Mesodermal cell (in vitro differentiated cells): Measurements from ENCODE around the gene GALR2.

Experiments
- H3K27ac ChIP-seq: 2 replicates; pipeline ENCODE4 v1.7.0; 2013; ENCODE audit warnings: mild to moderate bottlenecking, low read depth, low read length, moderate library complexity; ENCODE audit not compliant: severe bottlenecking
- H3K36me3 ChIP-seq: 2 replicates; pipeline ENCODE4 v1.7.1; 2013; ENCODE audit warnings: mild to moderate bottlenecking, low read length, moderate library complexity; ENCODE audit not compliant: control insufficient read depth, insufficient read depth
- H3K4me1 ChIP-seq: one replicate; pipeline ENCODE4 v1.7.1; 2013; ENCODE audit warnings: mild to moderate bottlenecking, low read length; ENCODE audit not compliant: insufficient read depth, control insufficient read depth, poor library complexity, severe bottlenecking
- H3K4me3 ChIP-seq: 2 replicates; pipeline ENCODE4 v1.7.0; 2013; ENCODE audit warnings: low read length, control low read depth, mild to moderate bottlenecking; ENCODE audit not compliant: insufficient read depth, poor library complexity, severe bottlenecking; ENCODE audit errors: extremely low read depth
- H3K9me3 ChIP-seq: 2 replicates; pipeline ENCODE4 v1.7.1; 2013; ENCODE audit warnings: mild to moderate bottlenecking, low read length, moderate library complexity; ENCODE audit not compliant: control insufficient read depth
- WGBS, 2 experiments: methylation state at CpG; one replicate each; pipeline ENCODE4 v1.1.5; 2013; ENCODE audit warnings: missing lambda C conversion rate in 2 of 2; ENCODE audit not compliant: insufficient coverage in 2 of 2; 5-methylcytosine and 5-hydroxymethylcytosine counted together

Gene GALR2

DNA sequence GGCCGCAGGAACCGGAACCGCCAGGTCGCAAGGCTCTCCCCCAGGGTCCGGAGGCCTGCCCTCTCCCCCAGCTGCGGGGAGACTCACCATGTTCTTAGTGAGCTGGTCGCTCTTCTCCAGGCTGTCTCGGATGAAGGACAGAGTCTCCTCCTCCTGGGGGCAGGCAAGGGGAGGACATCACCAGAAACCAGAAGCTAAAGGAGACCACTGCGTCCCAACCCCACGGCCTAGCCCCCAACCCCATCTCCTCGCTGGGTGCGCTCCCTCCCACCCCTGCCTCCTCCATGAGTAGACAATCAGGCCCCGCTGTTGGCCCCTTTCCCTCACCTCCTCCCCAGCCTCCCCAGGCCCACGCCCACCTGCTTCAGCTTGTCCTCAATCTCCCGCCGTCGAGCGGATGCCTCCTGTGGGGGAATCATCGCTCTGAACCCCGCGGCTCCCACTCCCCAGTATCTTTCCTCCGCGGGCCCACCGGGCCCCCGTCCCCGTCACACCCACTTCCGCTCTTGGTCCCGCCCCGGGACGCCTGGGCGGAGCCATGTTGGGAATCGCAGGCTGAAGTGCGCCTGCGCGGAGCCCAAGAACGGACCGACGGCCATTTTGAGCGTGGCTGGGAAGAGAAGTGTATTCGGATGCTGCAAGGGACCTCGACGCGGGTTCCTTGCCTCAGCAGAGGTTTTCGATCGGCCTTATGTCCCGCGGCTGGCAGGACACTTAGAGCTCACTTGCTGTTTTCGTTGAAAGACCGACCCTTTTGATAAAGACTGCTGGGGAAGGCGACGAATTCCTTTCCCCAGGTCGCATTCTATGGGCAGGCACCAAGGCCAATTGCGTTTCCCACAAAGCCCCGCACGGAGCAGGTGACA is 28.9 kb downstream of the GALR2 start, which contains the start of gene EXOC7:
Gene EXOC7, minus strand, starts transcription at position 514 of the 866 bp plus-strand sequence. Its CDS starts 95 bp downstream, at position 419.
- peak within 1 kb of the TSS; percentile 76 for H3K27ac ChIP-seq
- 8 to 9% methylated on average over 51 to 52 of the region's 55 CpGs for WGBS, 2 experiments

DNA sequence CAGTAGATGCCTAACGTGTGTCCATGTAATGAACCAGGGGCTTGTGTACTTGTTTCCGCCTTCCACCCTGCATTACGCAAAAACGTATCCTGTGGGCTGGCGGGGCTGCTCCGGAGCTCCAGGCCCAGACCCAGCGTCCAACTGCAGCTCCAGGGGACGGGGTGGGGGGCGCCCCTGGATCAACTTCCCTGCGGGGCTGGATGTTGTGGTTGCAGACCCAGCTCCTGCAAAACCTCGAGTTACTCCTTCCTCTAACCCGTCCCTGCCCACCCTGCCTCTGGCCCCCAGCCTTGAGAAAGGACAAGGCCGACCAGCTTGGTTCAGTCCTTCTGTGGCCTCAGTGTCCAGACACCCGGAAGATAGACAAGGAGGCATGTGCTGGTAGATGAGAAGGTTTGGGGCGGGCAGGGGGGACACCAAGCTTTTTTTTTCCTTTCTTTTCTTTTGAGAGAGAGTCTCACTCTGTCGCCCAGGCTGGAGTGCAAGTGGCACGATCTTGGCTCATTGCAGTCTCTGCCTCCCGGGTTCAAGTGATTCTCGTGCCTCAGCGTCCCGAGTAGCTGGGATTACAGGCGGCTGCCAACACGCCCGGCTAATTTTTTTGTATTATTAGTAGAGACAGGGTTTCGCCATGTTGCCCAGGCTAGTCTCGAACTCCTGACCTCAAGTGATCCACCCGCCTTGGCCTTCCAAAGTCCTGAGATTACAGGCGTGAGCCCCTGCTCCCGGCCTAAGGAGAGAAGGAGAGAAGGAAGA is 29.7 kb downstream of the GALR2 start:
- peaks cover 5% of the 10 kb centered on the region for H3K4me1 ChIP-seq
- H3K27ac ChIP-seq: peak overlapping the region; percentile 76
- H3K4me3 ChIP-seq: peak overlapping the region; percentile 85
- H3K9me3 ChIP-seq: no peaks in the 10 kb centered on the region
- peaks cover 31% of the 10 kb centered on the region for H3K36me3 ChIP-seq
- WGBS, 2 experiments: 90 to 92% methylated on average over 19 to 26 of the region's 29 CpGs

More for the DNA sequence above, 28.9 kb downstream of the GALR2 start, which contains the start of gene EXOC7:
- peaks cover 5% of the 10 kb centered on the region for H3K4me1 ChIP-seq
- peak within 1 kb of the TSS; percentile 85 for H3K4me3 ChIP-seq
- H3K9me3 ChIP-seq: no peaks in the 10 kb centered on the region
- H3K36me3 ChIP-seq: peaks cover 39% of the 10 kb centered on the region

DNA sequence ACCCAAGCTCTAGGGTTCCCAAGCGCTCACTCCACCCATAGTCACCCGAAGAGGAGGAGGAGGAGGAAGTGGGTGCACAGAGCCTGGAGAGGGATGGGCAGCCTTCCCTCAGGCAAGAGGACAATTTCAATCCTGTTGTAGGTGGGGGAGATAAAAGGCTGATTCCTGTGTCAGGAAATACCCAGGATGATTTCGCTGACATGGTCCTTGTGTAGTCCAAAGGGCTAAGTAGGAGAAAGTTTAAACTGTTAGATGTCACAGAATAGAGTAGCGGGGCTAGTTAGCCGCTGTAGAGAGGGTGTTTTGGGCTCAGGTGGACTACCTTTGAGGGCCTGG is 30.3 kb downstream of the GALR2 start:
- Histone ChIP-seq H3K4me3 (no peak overlapping the region), H3K36me3 (peaks cover 25% of the 10 kb centered on the region), H3K27ac (no peak overlapping the region), H3K9me3 (no peaks in the 10 kb centered on the region), H3K4me1 (peaks cover 5% of the 10 kb centered on the region)
- 93 to 99% methylated on average over 2 to 4 of the region's 5 CpGs for WGBS, 2 experiments

DNA sequence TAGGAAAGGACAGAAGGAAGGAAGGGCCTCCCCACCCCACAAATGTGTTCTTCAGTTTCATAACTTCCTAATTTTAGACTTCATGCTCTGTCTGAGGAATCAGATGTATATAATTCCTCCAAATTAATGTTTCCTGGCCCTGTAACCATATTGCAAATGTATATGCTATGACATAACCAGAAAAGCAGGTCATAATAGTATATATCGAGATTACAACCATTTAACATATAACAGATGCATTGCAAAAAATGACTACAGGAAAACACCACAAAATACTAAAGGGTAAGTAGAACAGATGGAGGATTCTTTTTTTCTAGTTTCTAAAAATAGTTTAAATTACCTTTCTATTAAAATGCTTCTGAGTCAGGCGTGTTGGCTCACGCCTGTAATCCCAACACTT is 32.1 kb downstream of the GALR2 start:
- Histone ChIP-seq H3K36me3 (peaks cover 7% of the 10 kb centered on the region), H3K4me1 (peaks cover 5% of the 10 kb centered on the region), H3K27ac (no peak overlapping the region), H3K9me3 (no peaks in the 10 kb centered on the region), H3K4me3 (no peak overlapping the region)
- 100% methylated on average over 1 of the region's 3 CpGs; no CpG with 5 or more reads in 1 of the 2 experiments for WGBS, 2 experiments

DNA sequence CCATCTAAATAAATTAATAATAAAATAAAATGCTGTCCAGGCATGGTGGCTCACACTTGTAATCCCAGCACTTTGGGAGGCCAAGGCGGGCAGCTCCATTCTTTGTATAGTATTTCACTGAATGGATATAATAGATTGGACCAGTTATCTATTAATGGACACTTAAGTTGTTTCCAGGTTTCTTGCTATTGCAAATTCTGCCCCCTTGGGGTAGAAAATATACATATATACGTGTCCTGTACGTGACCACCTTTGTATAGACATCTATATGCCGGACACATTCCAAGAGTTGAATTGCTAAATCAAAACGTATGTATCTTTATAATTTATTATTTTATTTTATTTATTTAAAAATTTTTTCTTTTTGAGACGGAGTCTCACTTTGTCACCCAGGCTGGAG is 32.9 kb downstream of the GALR2 start:
- 86% methylated on average over 2 of the region's 6 CpGs; no CpG with 5 or more reads in 1 of the 2 experiments for WGBS, 2 experiments
- H3K36me3 ChIP-seq: no peaks in the 10 kb centered on the region

DNA sequence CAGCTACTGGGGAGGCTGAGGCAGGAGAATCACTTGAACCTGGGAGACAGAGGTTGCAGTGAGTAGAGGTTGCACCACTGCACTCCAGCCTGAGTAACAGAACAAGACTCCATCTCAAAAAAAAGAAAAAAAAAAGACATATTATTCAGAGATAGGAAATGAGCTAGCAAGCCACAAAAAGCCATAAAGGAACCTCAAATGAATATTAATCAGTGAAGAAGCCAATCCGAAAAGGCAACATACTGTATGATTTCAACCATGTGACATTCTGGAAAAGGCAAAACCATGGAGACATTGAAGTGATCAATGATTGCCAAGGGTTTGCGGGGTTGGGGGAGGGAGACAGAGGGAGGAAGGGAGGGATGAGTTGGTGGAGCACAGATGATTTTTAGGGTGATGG is 37.4 kb downstream of the GALR2 start:
- 94 to 100% methylated on average over 2 of the region's 2 CpGs for WGBS, 2 experiments
- H3K4me1 ChIP-seq: no peaks in the 10 kb centered on the region
- H3K4me3 ChIP-seq: no peak overlapping the region
- no peaks in the 10 kb centered on the region for H3K36me3 ChIP-seq
- no peak overlapping the region for H3K27ac ChIP-seq
- H3K9me3 ChIP-seq: no peaks in the 10 kb centered on the region

More for the DNA sequence above, 32.9 kb downstream of the GALR2 start:
- no peak overlapping the region for H3K27ac ChIP-seq
- H3K4me3 ChIP-seq: no peak overlapping the region
- H3K4me1 ChIP-seq: no peaks in the 10 kb centered on the region
- H3K9me3 ChIP-seq: no peaks in the 10 kb centered on the region

DNA sequence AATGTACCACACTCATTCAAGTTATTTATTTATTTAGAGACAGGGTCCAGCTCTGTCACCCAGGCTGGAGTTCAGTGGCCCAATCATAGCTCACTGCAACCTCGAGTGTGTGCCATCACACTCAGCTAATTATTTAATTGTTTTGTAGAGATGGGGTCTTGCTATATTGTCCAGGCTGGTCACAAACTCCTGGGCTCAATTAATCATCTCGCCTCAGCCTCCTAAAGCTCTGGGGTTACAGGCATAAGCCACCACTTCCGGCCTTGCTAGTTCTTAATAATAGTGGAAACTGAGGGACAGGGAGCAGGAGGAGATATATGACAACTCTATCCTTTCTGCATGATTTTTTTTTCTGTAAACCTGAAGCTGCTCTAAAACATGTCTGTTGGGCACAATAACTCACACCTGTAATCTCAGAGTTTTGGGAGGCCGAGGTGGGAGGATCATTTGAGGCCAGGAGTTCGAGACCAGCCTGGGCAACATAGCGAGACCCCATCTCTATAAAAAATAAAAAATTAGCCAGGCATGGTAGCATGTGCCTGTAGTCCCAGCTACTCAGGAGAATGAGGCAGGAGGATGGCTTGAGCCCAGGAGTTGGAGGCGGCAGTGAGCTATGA is 40.7 kb downstream of the GALR2 start:
- Histone ChIP-seq H3K4me3 (no peak overlapping the region), H3K9me3 (no peaks in the 10 kb centered on the region), H3K4me1 (no peaks in the 10 kb centered on the region), H3K36me3 (no peaks in the 10 kb centered on the region), H3K27ac (no peak overlapping the region)
- WGBS, 2 experiments: 80 to 100% methylated on average over 1 of the region's 7 CpGs

DNA sequence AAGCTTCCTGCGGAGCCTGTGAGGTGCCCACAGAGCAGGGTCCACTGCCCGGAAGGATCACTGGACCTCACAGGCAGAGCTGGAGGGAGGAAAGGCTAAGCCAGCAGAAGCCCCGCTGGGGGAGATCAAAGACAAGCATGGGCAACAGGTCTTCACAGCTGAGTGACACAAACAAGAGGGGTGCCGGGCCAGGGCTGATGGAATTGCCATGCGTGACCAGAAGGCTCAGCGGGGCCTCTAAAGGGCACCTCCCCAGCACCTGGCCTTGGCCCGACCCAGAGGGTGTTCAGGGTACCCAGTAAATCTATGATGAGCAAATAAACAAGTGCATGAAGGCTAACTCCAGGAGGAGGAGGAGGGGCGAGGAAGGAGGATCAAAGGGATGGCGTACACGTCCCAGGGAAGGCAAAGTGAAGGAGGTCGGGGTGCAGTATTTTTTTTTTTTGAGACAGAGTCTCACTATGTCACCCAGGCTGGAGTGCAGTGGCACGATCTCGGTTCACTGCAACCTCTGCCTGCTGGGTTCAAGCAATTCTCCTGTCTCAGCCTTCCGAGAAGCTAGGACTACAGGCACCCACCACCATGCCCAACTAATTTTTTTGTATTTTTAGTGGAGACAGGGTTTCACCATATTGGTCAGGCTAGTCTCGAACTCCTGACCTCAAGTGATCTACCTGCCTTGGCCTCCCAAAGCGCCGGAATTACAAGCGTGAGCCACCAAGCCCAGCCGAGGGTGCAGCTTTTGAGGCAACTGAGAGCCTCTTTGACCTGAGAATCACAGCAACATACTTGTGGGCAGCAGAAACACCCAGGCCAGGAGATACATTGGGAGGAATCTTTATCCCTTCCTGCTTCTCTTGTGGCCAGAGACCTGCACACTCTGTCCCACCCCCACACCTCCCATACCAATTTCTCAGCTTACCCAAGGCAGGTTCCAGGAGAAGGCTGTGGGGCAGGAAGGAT is 45.1 kb downstream of the GALR2 start:
- Histone ChIP-seq H3K4me3 (no peak overlapping the region), H3K27ac (no peak overlapping the region), H3K4me1 (no peaks in the 10 kb centered on the region), H3K9me3 (no peaks in the 10 kb centered on the region), H3K36me3 (no peaks in the 10 kb centered on the region)
- 73 to 77% methylated on average over 15 to 18 of the region's 19 CpGs for WGBS, 2 experiments

DNA sequence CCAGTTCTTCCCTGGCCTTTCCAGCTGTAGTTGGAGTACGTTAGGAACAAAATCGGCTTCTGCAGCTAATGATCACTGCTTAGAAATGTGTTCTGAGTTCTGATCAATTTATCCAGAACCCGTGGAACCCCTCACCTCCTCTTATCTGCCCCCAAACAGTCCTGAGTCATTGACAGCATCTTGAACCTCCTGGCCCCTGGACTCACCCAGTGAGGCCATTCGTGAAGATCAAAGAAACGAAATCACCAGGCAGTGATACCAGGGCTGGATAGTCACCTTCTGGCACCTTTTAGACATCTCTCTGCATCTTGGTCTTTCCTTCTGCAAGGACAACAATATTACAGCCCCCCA is 46.1 kb downstream of the GALR2 start:
- Histone ChIP-seq H3K4me1 (no peaks in the 10 kb centered on the region), H3K9me3 (no peaks in the 10 kb centered on the region), H3K27ac (no peak overlapping the region), H3K36me3 (no peaks in the 10 kb centered on the region), H3K4me3 (no peak overlapping the region)
- 80% methylated on average over 5 of the region's 5 CpGs for WGBS, 2 experiments

DNA sequence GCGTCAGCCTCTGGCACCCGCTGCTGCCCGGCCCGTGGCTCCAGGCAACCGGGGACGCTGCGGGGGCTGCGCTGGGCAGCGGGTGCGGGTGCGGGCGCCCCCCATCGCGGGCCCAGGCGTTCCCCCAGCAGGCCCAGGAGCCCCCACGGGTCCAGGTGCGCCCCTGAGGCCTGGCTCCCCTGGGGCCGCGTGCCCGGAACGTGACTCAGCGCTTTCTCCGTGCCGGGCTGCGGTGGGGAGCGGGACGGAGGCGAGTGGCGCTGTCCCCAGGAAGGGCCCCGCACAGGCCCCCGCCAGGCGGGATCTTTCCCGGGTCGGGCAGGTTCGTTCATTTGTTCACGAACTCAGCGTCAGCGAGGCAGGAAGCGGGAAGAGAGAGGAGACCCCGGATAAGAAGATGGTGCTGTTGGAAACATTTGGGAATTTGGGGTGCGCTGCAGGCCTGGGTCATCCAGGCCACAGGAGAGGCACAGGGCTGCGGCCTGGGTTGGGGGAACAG is 47.4 kb downstream of the GALR2 start:
- 64 to 72% methylated on average over 25 to 42 of the region's 42 CpGs for whole genome bisulfite sequencing, 2 experiments
- no peaks in the 10 kb centered on the region for H3K36me3 ChIP-seq
- no peak overlapping the region for H3K4me3 ChIP-seq
- H3K4me1 ChIP-seq: no peaks in the 10 kb centered on the region
- no peak overlapping the region for H3K27ac ChIP-seq
- H3K9me3 ChIP-seq: no peaks in the 10 kb centered on the region
